ENCODE results near the gene CLDND2.

DNA sequence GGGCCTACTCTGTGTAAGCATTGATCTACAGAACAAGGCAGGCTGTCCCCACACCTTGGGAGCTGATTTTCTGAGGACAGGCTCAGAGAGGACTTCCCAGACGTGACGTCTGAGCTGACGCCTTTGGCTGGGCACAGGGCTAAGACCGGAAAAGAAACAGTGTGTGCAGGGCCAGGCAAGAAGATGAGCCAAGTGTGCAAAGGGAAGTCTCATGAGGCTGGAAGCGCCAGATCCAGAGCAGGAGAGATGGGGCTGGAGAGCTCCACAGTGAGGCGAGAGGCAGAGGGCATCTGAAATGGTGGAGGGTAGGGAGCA is 44.7 kb downstream of the CLDND2 start:
- TF ChIP-seq, protein P1, sequence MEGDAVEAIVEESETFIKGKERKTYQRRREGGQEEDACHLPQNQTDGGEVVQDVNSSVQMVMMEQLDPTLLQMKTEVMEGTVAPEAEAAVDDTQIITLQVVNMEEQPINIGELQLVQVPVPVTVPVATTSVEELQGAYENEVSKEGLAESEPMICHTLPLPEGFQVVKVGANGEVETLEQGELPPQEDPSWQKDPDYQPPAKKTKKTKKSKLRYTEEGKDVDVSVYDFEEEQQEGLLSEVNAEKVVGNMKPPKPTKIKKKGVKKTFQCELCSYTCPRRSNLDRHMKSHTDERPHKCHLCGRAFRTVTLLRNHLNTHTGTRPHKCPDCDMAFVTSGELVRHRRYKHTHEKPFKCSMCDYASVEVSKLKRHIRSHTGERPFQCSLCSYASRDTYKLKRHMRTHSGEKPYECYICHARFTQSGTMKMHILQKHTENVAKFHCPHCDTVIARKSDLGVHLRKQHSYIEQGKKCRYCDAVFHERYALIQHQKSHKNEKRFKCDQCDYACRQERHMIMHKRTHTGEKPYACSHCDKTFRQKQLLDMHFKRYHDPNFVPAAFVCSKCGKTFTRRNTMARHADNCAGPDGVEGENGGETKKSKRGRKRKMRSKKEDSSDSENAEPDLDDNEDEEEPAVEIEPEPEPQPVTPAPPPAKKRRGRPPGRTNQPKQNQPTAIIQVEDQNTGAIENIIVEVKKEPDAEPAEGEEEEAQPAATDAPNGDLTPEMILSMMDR (IDR thresholded peaks at IDR 0.05), result no peak
- TF ChIP-seq POLR2A (IDR thresholded peaks at IDR 0.05), result no peak
